ENCODE measurements around the gene TLR9. TPM values are rescaled to one million over a fixed set of nuclear protein-coding genes. Genes with fewer than 3 reads are reported as not detected.

TLR9 gene
- total RNA-seq, 1 experiment from 2014 or later, result 0.44 TPM

DNA sequence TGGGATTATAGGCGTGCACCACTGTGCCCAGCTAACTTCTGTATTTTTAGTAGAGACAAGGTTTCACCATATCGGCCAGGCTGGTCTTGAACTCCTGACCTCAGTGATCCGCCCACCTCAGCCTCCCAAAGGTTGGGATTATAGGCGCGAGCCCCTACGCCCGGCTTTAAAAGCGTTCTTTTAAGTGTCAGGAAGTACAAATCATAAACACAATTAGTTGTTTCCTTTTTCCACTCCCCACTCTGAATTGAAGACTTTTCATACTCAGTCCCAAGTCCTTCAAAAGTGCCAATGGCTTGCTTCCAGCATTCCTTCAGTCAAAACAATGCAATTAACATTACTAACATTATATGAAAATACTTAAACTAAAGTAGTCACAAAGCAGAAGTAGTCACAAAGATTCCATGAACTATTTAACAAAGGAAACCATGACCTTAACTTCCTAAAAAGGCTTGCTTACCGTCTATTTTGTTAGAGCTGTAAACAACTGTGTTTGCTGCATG lies 44.9 kb upstream of the TLR9 start:
- no peaks in the 10 kb centered on the region for H3K27me3 ChIP-seq (ENCODE audit: insufficient read depth, low read depth)
- H3K79me2 ChIP-seq (ENCODE audit: low read depth), result peaks cover 86% of the 10 kb centered on the region
- H2AFZ ChIP-seq, result no peak overlapping the region
- TF ChIP-seq EZH2 (IDR thresholded peaks at IDR 0.05; ENCODE audit: low read depth), result no peak
- TF ChIP-seq, protein P1, sequence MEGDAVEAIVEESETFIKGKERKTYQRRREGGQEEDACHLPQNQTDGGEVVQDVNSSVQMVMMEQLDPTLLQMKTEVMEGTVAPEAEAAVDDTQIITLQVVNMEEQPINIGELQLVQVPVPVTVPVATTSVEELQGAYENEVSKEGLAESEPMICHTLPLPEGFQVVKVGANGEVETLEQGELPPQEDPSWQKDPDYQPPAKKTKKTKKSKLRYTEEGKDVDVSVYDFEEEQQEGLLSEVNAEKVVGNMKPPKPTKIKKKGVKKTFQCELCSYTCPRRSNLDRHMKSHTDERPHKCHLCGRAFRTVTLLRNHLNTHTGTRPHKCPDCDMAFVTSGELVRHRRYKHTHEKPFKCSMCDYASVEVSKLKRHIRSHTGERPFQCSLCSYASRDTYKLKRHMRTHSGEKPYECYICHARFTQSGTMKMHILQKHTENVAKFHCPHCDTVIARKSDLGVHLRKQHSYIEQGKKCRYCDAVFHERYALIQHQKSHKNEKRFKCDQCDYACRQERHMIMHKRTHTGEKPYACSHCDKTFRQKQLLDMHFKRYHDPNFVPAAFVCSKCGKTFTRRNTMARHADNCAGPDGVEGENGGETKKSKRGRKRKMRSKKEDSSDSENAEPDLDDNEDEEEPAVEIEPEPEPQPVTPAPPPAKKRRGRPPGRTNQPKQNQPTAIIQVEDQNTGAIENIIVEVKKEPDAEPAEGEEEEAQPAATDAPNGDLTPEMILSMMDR (conservative IDR thresholded peaks at IDR 0.05), result no peak
- peaks cover 9% of the 10 kb centered on the region for H3K4me1 ChIP-seq (replicated peaks; ENCODE audit: insufficient read depth)
- H3K4me2 ChIP-seq, result no peak overlapping the region
- H3K36me3 ChIP-seq (ENCODE audit: low read depth), result peaks cover 32% of the 10 kb centered on the region
- no peak for DNase-seq
- H3F3A ChIP-seq (ENCODE audit: insufficient read depth, low read depth), result peaks cover 49% of the 10 kb centered on the region
- intact Hi-C loops (cut with micrococcal nuclease; ENCODE audit: unreplicated experiment), result no loop called here
- no peaks in the 10 kb centered on the region for H3K9me3 ChIP-seq (ENCODE audit: insufficient read depth, low read depth)
- H3K4me3 ChIP-seq, result no peak overlapping the region
- no peak overlapping the region for H3K27ac ChIP-seq
- POLR2A ChIA-PET (ENCODE audit: unreplicated experiment), result no interaction called here
- H4K20me1 ChIP-seq (ENCODE audit: insufficient read depth), result peaks cover 74% of the 10 kb centered on the region
- H3K9me2 ChIP-seq (ENCODE audit: insufficient read depth), result no peaks in the 10 kb centered on the region
- CTCF ChIA-PET, result no interaction called here
- BruUV-seq (replicated peaks), result no TSS peak

DNA sequence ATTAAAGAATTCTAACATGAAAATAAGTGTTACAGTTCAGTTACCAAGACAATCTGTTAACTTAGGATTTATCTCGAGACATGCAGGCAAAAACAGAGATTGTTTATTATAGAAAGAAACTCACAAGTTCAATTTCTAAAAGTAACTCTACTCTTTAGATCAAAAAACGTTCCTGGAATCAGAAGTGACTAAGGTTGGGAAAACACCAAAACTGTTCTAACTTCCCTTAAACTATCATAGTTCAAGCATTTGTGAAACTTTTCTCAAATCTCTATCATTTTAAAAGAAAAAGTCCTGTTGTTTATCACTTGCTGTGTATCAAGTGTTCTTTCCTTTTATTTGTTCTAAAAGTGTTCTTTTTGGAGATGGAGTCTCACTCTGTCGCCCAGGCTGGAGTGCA lies 44.3 kb upstream of the TLR9 start:
- Histone ChIP-seq H3K4me2 (no peak overlapping the region), H3K36me3 (ENCODE audit: low read depth) (peaks cover 33% of the 10 kb centered on the region), H3K4me1 (replicated peaks; ENCODE audit: insufficient read depth) (peaks cover 11% of the 10 kb centered on the region), H3K27me3 (ENCODE audit: insufficient read depth, low read depth) (no peaks in the 10 kb centered on the region), H3K9me2 (ENCODE audit: insufficient read depth) (no peaks in the 10 kb centered on the region), H2AFZ (no peak overlapping the region), H3F3A (ENCODE audit: insufficient read depth, low read depth) (peaks cover 49% of the 10 kb centered on the region), H3K27ac (no peak overlapping the region), H4K20me1 (ENCODE audit: insufficient read depth) (peaks cover 73% of the 10 kb centered on the region), H3K9me3 (ENCODE audit: insufficient read depth, low read depth) (no peaks in the 10 kb centered on the region), H3K79me2 (ENCODE audit: low read depth) (peaks cover 82% of the 10 kb centered on the region), H3K4me3 (no peak overlapping the region)
- intact Hi-C loops (cut with micrococcal nuclease; ENCODE audit: unreplicated experiment), result no loop called here
- no TSS peak for BruUV-seq (replicated peaks)
- ChIA-PET POLR2A (ENCODE audit: unreplicated experiment) (no interaction called here), CTCF (no interaction called here)
- DNase-seq, result no peak
- TF ChIP-seq, protein P1 (conservative IDR thresholded peaks at IDR 0.05), result no peak
- TF ChIP-seq EZH2 (IDR thresholded peaks at IDR 0.05; ENCODE audit: low read depth), result no peak

DNA sequence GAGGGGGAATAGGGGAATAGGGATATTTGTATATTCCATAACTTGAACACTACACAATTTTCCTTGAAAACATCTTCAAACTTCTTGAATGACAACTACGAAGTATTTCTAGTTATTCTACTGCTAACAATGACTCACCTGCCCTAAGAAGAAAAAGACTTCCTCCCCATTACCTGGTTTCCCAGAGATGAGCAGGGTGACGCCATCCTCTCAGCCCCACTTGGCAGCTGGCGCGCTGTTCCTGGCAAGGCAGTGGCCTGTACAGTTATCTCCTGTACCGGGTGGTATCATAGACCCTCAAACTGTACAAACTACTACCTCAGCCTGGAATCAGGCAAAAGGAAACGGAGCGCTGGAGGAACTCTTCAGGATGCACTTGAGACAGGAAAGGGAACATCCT lies 42.6 kb upstream of the TLR9 start:
- CTCF ChIA-PET, result interaction anchor here (0.5 kb wide), 1 partner anchor 12 kb away, joined by 3 read pairs; no protein-coding TSS in a partner anchor

More for the DNA sequence above, 42.6 kb upstream of the TLR9 start:
- DNase-seq, result no peak
- peaks cover 82% of the 10 kb centered on the region for H3K79me2 ChIP-seq (ENCODE audit: low read depth)
- peaks cover 43% of the 10 kb centered on the region for H3K36me3 ChIP-seq (ENCODE audit: low read depth)
- peaks cover 15% of the 10 kb centered on the region for H3K4me1 ChIP-seq (replicated peaks; ENCODE audit: insufficient read depth)
- H2AFZ ChIP-seq, result no peak overlapping the region
- POLR2A ChIA-PET (ENCODE audit: unreplicated experiment), result no interaction called here
- H3K27me3 ChIP-seq (ENCODE audit: insufficient read depth, low read depth), result no peaks in the 10 kb centered on the region
- H3K4me2 ChIP-seq, result no peak overlapping the region
- H3F3A ChIP-seq (ENCODE audit: insufficient read depth, low read depth), result peaks cover 53% of the 10 kb centered on the region
- no peak overlapping the region for H3K4me3 ChIP-seq
- H3K9me3 ChIP-seq (ENCODE audit: insufficient read depth, low read depth), result no peaks in the 10 kb centered on the region
- peaks cover 64% of the 10 kb centered on the region for H4K20me1 ChIP-seq (ENCODE audit: insufficient read depth)
- intact Hi-C loops (cut with micrococcal nuclease; ENCODE audit: unreplicated experiment), result no loop called here
- BruUV-seq (replicated peaks), result no TSS peak
- TF ChIP-seq, protein P1 (conservative IDR thresholded peaks at IDR 0.05), result no peak
- TF ChIP-seq EZH2 (IDR thresholded peaks at IDR 0.05; ENCODE audit: low read depth), result no peak
- no peaks in the 10 kb centered on the region for H3K9me2 ChIP-seq (ENCODE audit: insufficient read depth)
- no peak overlapping the region for H3K27ac ChIP-seq
